Measurements from ENCODE around the gene C2CD5. TPM values are rescaled to one million over a fixed set of nuclear protein-coding genes. Genes with fewer than 3 reads are reported as not detected.

The C2CD5 gene
- total and polyA plus RNA-seq, 2 of the 13 experiments (the other 11 are each of a cell fraction or from before 2014, with no cell fraction given) = 12.6 to 14.6 TPM

GRCh38 chr12:22463306-22463705 lies 81.0 kb downstream of the C2CD5 start:
- H3K27me3 ChIP-seq (ENCODE audit: control insufficient read depth in 1 of 2, insufficient read depth in 2 of 2, low read length in 2 of 2) = no peaks in the 10 kb centered on the region
- in situ Hi-C loops (cut with HindIII; ENCODE audit: extremely low pct_ligation_motif_present, low pct_unique_long_range_greater_than_20kb) = no loop called here
- ATAC-seq = no peak
- intact Hi-C loops (cut with micrococcal nuclease; ENCODE audit: unreplicated experiment) = loop anchor here (5.0 kb wide), 1 partner anchor 169 kb away; no protein-coding TSS in a partner anchor
- H3K9ac ChIP-seq (ENCODE audit: insufficient read depth, low read depth, low read length) = no peak overlapping the region
- no peaks in the 10 kb centered on the region for H3K9me3 ChIP-seq (ENCODE audit: low read length)
- H3K4me1 ChIP-seq (ENCODE audit: insufficient read depth, low read length) = no peaks in the 10 kb centered on the region
- H3K36me3 ChIP-seq (replicated peaks in 1 of 2; ENCODE audit: control insufficient read depth in 1 of 2, insufficient read depth in 2 of 2, low read length in 2 of 2) = no peaks in the 10 kb centered on the region
- WGBS (ENCODE audit: low lambda C conversion rate) = 93% methylated on average over 2 of the region's 2 CpGs
- H2AFZ ChIP-seq (ENCODE audit: low read length) = no peak overlapping the region
- BruUV-seq (replicated peaks) = no TSS peak
- no peak overlapping the region for H3K27ac ChIP-seq (ENCODE audit: extremely low read length, insufficient read depth, low read length)
- H3K4me2 ChIP-seq (ENCODE audit: low read depth, low read length) = no peak overlapping the region
- FAIRE-seq = no peak
- ChIA-PET POLR2A (no interaction called here), CTCF (ENCODE audit: low intra/inter-chr PET ratio, low total read pairs) (no interaction called here)
- H4K20me1 ChIP-seq (ENCODE audit: insufficient read depth, low read length) = no peaks in the 10 kb centered on the region
- no peaks in the 10 kb centered on the region for H3K79me2 ChIP-seq (ENCODE audit: insufficient read depth, low read length)
- no peak for TF ChIP-seq CEBPG (CRISPR knock-in tag; IDR thresholded peaks at IDR 0.05)
- no peak for TF ChIP-seq SUZ12 (IDR thresholded peaks at IDR 0.05; ENCODE audit: low read depth, low read length)
- TF ChIP-seq, protein P1, sequence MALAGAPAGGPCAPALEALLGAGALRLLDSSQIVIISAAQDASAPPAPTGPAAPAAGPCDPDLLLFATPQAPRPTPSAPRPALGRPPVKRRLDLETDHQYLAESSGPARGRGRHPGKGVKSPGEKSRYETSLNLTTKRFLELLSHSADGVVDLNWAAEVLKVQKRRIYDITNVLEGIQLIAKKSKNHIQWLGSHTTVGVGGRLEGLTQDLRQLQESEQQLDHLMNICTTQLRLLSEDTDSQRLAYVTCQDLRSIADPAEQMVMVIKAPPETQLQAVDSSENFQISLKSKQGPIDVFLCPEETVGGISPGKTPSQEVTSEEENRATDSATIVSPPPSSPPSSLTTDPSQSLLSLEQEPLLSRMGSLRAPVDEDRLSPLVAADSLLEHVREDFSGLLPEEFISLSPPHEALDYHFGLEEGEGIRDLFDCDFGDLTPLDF (CRISPR knock-in tag; IDR thresholded peaks at IDR 0.05) = no peak
- no peak for TF ChIP-seq HNRNPUL1 (IDR thresholded peaks at IDR 0.05; ENCODE audit: low read depth, low read length)
- H3K4me3 ChIP-seq (replicated peaks in 1 of 3; ENCODE audit: insufficient read depth in 1 of 3, low read depth in 2 of 3, low read length in 3 of 3) = no peak overlapping the region
- no peak for DNase-seq (ENCODE audit: low spot score)

DNA sequence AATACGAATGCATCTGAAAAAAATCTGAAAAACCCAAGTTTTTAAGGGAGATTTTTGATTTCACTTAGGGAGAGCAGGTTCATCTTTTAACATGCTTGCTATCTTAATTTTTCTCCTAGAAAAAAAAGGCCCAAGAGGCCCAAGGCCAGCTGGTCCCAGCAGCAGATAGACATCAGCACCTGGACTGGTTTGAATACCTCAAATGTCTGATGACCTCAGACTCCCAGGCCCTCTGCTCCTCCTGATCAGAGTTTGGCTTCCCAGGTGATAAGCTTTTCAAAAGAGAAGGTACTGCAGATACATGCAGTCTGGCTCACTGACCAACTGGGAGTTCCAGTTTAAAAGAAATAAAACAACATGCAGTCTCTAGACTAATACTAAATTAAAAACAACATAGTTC lies 82.6 kb downstream of the C2CD5 start:
- H2AFZ ChIP-seq (ENCODE audit: low read length) = no peak overlapping the region
- no peaks in the 10 kb centered on the region for H3K36me3 ChIP-seq (replicated peaks in 1 of 2; ENCODE audit: control insufficient read depth in 1 of 2, insufficient read depth in 2 of 2, low read length in 2 of 2)
- FAIRE-seq (no peak), DNase-seq (ENCODE audit: low spot score) (no peak), ATAC-seq (no peak)
- 95% methylated on average over 1 of the region's 1 CpG for WGBS (ENCODE audit: low lambda C conversion rate)
- no peak overlapping the region for H3K4me2 ChIP-seq (ENCODE audit: low read depth, low read length)
- in situ Hi-C loops (cut with HindIII; ENCODE audit: extremely low pct_ligation_motif_present, low pct_unique_long_range_greater_than_20kb) (no loop called here), intact Hi-C loops (cut with micrococcal nuclease; ENCODE audit: unreplicated experiment) (loop anchor here (5.0 kb wide), 1 partner anchor 171 kb away; no protein-coding TSS in a partner anchor)
- H4K20me1 ChIP-seq (ENCODE audit: insufficient read depth, low read length) = no peaks in the 10 kb centered on the region
- no peak overlapping the region for H3K27ac ChIP-seq (ENCODE audit: extremely low read length, insufficient read depth, low read length)
- BruUV-seq (replicated peaks) = no TSS peak
- H3K4me3 ChIP-seq (replicated peaks in 1 of 3; ENCODE audit: insufficient read depth in 1 of 3, low read depth in 2 of 3, low read length in 3 of 3) = no peak overlapping the region
- ChIA-PET POLR2A (no interaction called here), CTCF (ENCODE audit: low intra/inter-chr PET ratio, low total read pairs) (no interaction called here)
- no peak overlapping the region for H3K9ac ChIP-seq (ENCODE audit: insufficient read depth, low read depth, low read length)
- no peaks in the 10 kb centered on the region for H3K9me3 ChIP-seq (ENCODE audit: low read length)
- no peaks in the 10 kb centered on the region for H3K27me3 ChIP-seq (ENCODE audit: control insufficient read depth in 1 of 2, insufficient read depth in 2 of 2, low read length in 2 of 2)
- no peaks in the 10 kb centered on the region for H3K79me2 ChIP-seq (ENCODE audit: insufficient read depth, low read length)
- no peaks in the 10 kb centered on the region for H3K4me1 ChIP-seq (ENCODE audit: insufficient read depth, low read length)
- no peak for TF ChIP-seq ZNF367 (CRISPR knock-in tag; IDR thresholded peaks at IDR 0.05; ENCODE audit: borderline replicate concordance)
- no peak for TF ChIP-seq ZNF883 (CRISPR knock-in tag; IDR thresholded peaks at IDR 0.05; ENCODE audit: not compliant biosample characterization)
- no peak for TF ChIP-seq NRL (CRISPR knock-in tag; IDR thresholded peaks at IDR 0.05; ENCODE audit: borderline replicate concordance)
- TF ChIP-seq SNAPC4 (CRISPR knock-in tag; IDR thresholded peaks at IDR 0.05) = no peak
- TF ChIP-seq KDM3A (CRISPR knock-in tag; IDR thresholded peaks at IDR 0.05; ENCODE audit: low read depth) = no peak
- no peak for TF ChIP-seq ZMYM3 (CRISPR knock-in tag; IDR thresholded peaks at IDR 0.05)
- TF ChIP-seq ZNF468 (CRISPR knock-in tag; IDR thresholded peaks at IDR 0.05) = no peak
- no peak for TF ChIP-seq ADNP (CRISPR knock-in tag; IDR thresholded peaks at IDR 0.05)
- TF ChIP-seq PPARG (CRISPR knock-in tag; conservative IDR thresholded peaks at IDR 0.05) = no peak
- no peak for TF ChIP-seq ZNF83 (CRISPR knock-in tag; IDR thresholded peaks at IDR 0.05; ENCODE audit: borderline replicate concordance)
- TF ChIP-seq GTF3A (CRISPR knock-in tag; conservative IDR thresholded peaks at IDR 0.05) = no peak
